ENCODE measurements around the gene CHRNA3.

Gene CHRNA3

GRCh38 chr15:78550815-78551214 is 70.0 kb downstream of the CHRNA3 start:
- no peak for DNase-seq

- DNase-seq, result no peak
Observed at GRCh38 chr15:78550194-78550593, 70.6 kb downstream of the CHRNA3 start.

Data from effector CD8-positive, alpha-beta T cell (primary cell).